ENCODE measurements around the gene ICAM1. TPM values are rescaled to one million over a fixed set of nuclear protein-coding genes. Genes with fewer than 3 reads are reported as not detected.

The ICAM1 gene
- total and polyA plus RNA-seq, 2 donors from 2014 or later = 16.3 to 50.3 TPM

DNA sequence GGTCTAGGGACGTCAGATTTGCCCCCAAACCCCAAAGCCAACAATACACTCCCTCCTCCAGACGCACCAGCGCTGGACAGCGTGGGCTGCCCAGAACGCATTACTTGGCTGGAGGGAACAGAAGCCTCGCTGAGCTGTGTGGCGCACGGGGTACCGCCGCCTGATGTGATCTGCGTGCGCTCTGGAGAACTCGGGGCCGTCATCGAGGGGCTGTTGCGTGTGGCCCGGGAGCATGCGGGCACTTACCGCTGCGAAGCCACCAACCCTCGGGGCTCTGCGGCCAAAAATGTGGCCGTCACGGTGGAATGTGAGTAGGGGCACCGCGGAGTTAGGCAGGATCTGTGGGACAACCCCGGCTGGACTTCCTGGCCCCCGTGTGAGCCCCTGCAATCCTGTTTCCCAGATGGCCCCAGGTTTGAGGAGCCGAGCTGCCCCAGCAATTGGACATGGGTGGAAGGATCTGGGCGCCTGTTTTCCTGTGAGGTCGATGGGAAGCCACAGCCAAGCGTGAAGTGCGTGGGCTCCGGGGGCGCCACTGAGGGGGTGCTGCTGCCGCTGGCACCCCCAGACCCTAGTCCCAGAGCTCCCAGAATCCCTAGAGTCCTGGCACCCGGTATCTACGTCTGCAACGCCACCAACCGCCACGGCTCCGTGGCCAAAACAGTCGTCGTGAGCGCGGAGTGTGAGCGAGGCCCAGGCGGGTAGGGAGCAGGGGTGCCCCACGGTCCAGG, 22.9 kb downstream of the ICAM1 start:
- DNase-seq = no peak
- Histone ChIP-seq H3K9ac (ENCODE audit: low read length in 3 of 3) (no peak overlapping the region), H3K4me3 (ENCODE audit: low read length in 3 of 3) (no peak overlapping the region), H3K4me1 (ENCODE audit: control insufficient read depth in 2 of 3, insufficient read depth in 2 of 3, low read depth in 1 of 3, low read length in 3 of 3) (peaks cover 0 to 40% (median 3%) of the 10 kb centered on the region in 3 donors), H3K27ac (ENCODE audit: low read depth in 2 of 2, low read length in 2 of 2) (no peak overlapping the region), H3K36me3 (ENCODE audit: control insufficient read depth in 2 of 3, insufficient read depth in 3 of 3, low read length in 3 of 3) (no peaks in the 10 kb centered on the region), H3K27me3 (ENCODE audit: control insufficient read depth, insufficient read depth, low read length) (peaks cover 51% of the 10 kb centered on the region), H3K9me3 (ENCODE audit: control insufficient read depth in 2 of 3, insufficient read depth in 1 of 3, low read length in 3 of 3) (no peaks in the 10 kb centered on the region)
- no peak for FAIRE-seq
- no peak for TF ChIP-seq CTCF (IDR thresholded peaks at IDR 0.05; ENCODE audit: borderline replicate concordance, extremely low read depth, insufficient read depth)
- intact Hi-C loops (cut with DNase I) = no loop called here

GRCh38 chr19:10294368-10294697, 23.4 kb downstream of the ICAM1 start:
- DNase-seq = peak in 2 of 5 donors; percentile 27 to 46
- Histone ChIP-seq H3K36me3 (ENCODE audit: control insufficient read depth in 2 of 3, insufficient read depth in 3 of 3, low read length in 3 of 3) (no peaks in the 10 kb centered on the region), H3K4me1 (ENCODE audit: control insufficient read depth in 2 of 3, insufficient read depth in 2 of 3, low read depth in 1 of 3, low read length in 3 of 3) (peaks cover 0 to 36% (median 3%) of the 10 kb centered on the region in 3 donors), H3K27me3 (ENCODE audit: control insufficient read depth, insufficient read depth, low read length) (peaks cover 46% of the 10 kb centered on the region), H3K9me3 (ENCODE audit: control insufficient read depth in 2 of 3, insufficient read depth in 1 of 3, low read length in 3 of 3) (no peaks in the 10 kb centered on the region), H3K9ac (ENCODE audit: low read length in 3 of 3) (no peak overlapping the region), H3K27ac (ENCODE audit: low read depth in 2 of 2, low read length in 2 of 2) (no peak overlapping the region), H3K4me3 (ENCODE audit: low read length in 3 of 3) (no peak overlapping the region)
- no peak for TF ChIP-seq CTCF (IDR thresholded peaks at IDR 0.05; ENCODE audit: borderline replicate concordance, extremely low read depth, insufficient read depth)
- no peak for FAIRE-seq
- intact Hi-C loops (cut with DNase I) = no loop called here

- no peak overlapping the region for H3K4me3 ChIP-seq (ENCODE audit: low read length in 3 of 3)
- peaks cover 0 to 36% (median 3%) of the 10 kb centered on the region in 3 donors for H3K4me1 ChIP-seq (ENCODE audit: control insufficient read depth in 2 of 3, insufficient read depth in 2 of 3, low read depth in 1 of 3, low read length in 3 of 3)
- no peak overlapping the region for H3K9ac ChIP-seq (ENCODE audit: low read length in 3 of 3)
- no peak overlapping the region for H3K27ac ChIP-seq (ENCODE audit: low read depth in 2 of 2, low read length in 2 of 2)
- intact Hi-C loops (cut with DNase I) = no loop called here
- H3K36me3 ChIP-seq (ENCODE audit: control insufficient read depth in 2 of 3, insufficient read depth in 3 of 3, low read length in 3 of 3) = no peaks in the 10 kb centered on the region
- no peak for TF ChIP-seq CTCF (IDR thresholded peaks at IDR 0.05; ENCODE audit: borderline replicate concordance, extremely low read depth, insufficient read depth)
- H3K9me3 ChIP-seq (ENCODE audit: control insufficient read depth in 2 of 3, insufficient read depth in 1 of 3, low read length in 3 of 3) = no peaks in the 10 kb centered on the region
- peaks cover 44% of the 10 kb centered on the region for H3K27me3 ChIP-seq (ENCODE audit: control insufficient read depth, insufficient read depth, low read length)
- FAIRE-seq = no peak
- DNase-seq = peak in 1 of 5 donors; percentile 26
Measured at GRCh38 chr19:10295305-10295846, 24.5 kb downstream of the ICAM1 start.
